Mesendoderm (in vitro differentiated cells): ENCODE data around the gene MYL3.

ENCODE experiments used
- DNase-seq: peaks from one replicate; pipeline ENCODE4 v3.0.0; 2013
- H2AK5ac ChIP-seq: 2 replicates; pipeline ENCODE4 v1.6.1; 2013; ENCODE audit warnings: low read length, inconsistent platforms
- H2BK120ac ChIP-seq: 2 replicates; pipeline ENCODE4 v1.6.1; 2013; ENCODE audit warnings: low read depth, mild to moderate bottlenecking, low read length, moderate library complexity, mixed read lengths
- H2BK15ac ChIP-seq: replicated peaks from 2 replicates; pipeline ENCODE4 v1.6.1; 2013; ENCODE audit warnings: low read depth, mild to moderate bottlenecking, moderate library complexity
- H2BK5ac ChIP-seq: 2 replicates; pipeline ENCODE4 v1.6.1; 2013; ENCODE audit warnings: low read length, inconsistent platforms
- H3K18ac ChIP-seq: 2 replicates; pipeline ENCODE4 v1.6.1; 2013; ENCODE audit warnings: mild to moderate bottlenecking, low read length, mixed read lengths
- H3K23ac ChIP-seq: one replicate; pipeline ENCODE4 v1.6.1; 2013; ENCODE audit warnings: low read length
- H3K27ac ChIP-seq: 2 replicates; pipeline ENCODE4 v1.5.1; 2013; ENCODE audit warnings: low read depth, mild to moderate bottlenecking, inconsistent platforms, low read length, moderate library complexity
- H3K27me3 ChIP-seq: 2 replicates; pipeline ENCODE4 v1.6.1; 2013; ENCODE audit warnings: low read length, control low read depth, mild to moderate bottlenecking, inconsistent platforms; ENCODE audit not compliant: insufficient read depth, poor library complexity
- H3K36me3 ChIP-seq: 2 replicates; pipeline ENCODE4 v1.6.1; 2013; ENCODE audit warnings: low read length, inconsistent platforms; ENCODE audit not compliant: control insufficient read depth, insufficient read depth
- H3K4ac ChIP-seq: one replicate; pipeline ENCODE4 v1.6.1; 2013; ENCODE audit warnings: low read depth, mild to moderate bottlenecking, low read length, moderate library complexity
- H3K4me1 ChIP-seq: 2 replicates; pipeline ENCODE4 v1.6.1; 2013; ENCODE audit warnings: low read depth, low read length, inconsistent platforms; ENCODE audit not compliant: control insufficient read depth
- H3K4me2 ChIP-seq: 2 replicates; pipeline ENCODE4 v1.6.1; 2013; ENCODE audit warnings: low read length
- H3K4me3 ChIP-seq: 2 replicates; pipeline ENCODE4 v1.5.1; 2013; ENCODE audit warnings: mild to moderate bottlenecking, low read length
- H3K56ac ChIP-seq: one replicate; pipeline ENCODE4 v1.6.1; 2013; ENCODE audit warnings: low read length
- H3K79me1 ChIP-seq: 2 replicates; pipeline ENCODE4 v1.6.1; 2013; ENCODE audit warnings: low read length, inconsistent platforms
- H3K79me2 ChIP-seq: 2 replicates; pipeline ENCODE4 v1.6.1; 2013; ENCODE audit warnings: mild to moderate bottlenecking, low read length; ENCODE audit not compliant: control insufficient read depth, insufficient read depth
- H3K9ac ChIP-seq: 2 replicates; pipeline ENCODE4 v1.6.1; 2013; ENCODE audit warnings: low read length, inconsistent platforms
- H4K5ac ChIP-seq: one replicate; pipeline ENCODE4 v1.6.1; 2013; ENCODE audit warnings: low read length
- H4K8ac ChIP-seq: one replicate; pipeline ENCODE4 v1.6.1; 2013; ENCODE audit warnings: low read depth, mild to moderate bottlenecking, control low read depth, low read length, moderate library complexity
- WGBS: extraction: QIAGEN DNeasy Blood & Tissue Kit; methylation state at CpG from one replicate; pipeline ENCODE4 v1.1.7; 2013; ENCODE audit warnings: low lambda C conversion rate, missing lambda C conversion rate; ENCODE audit not compliant: insufficient coverage; ENCODE audit errors: extremely low coverage; 5-methylcytosine and 5-hydroxymethylcytosine counted together

The MYL3 gene

GRCh38 chr3:46848271-46849044 is 14.8 kb downstream of the MYL3 start:
- WGBS = no CpG with 5 or more reads among the region's 12 CpGs
- Histone ChIP-seq H2BK120ac (no peak overlapping the region), H3K23ac (no peak overlapping the region), H2BK15ac (no peak overlapping the region), H2BK5ac (no peak overlapping the region), H3K4me2 (no peak overlapping the region), H3K79me1 (no peaks in the 10 kb centered on the region), H3K27ac (no peak overlapping the region), H3K36me3 (no peaks in the 10 kb centered on the region), H3K56ac (no peak overlapping the region), H4K8ac (no peak overlapping the region), H4K5ac (no peak overlapping the region), H2AK5ac (no peak overlapping the region), H3K27me3 (no peaks in the 10 kb centered on the region), H3K4me3 (no peak overlapping the region), H3K9ac (no peak overlapping the region), H3K79me2 (no peaks in the 10 kb centered on the region), H3K4me1 (peaks cover 7% of the 10 kb centered on the region), H3K4ac (no peak overlapping the region), H3K18ac (no peak overlapping the region)
- peak; percentile 93 for DNase-seq

GRCh38 chr3:46847744-46848143 is 15.5 kb downstream of the MYL3 start:
- no peak overlapping the region for H4K8ac ChIP-seq
- H3K79me1 ChIP-seq = no peaks in the 10 kb centered on the region
- no peak overlapping the region for H3K27ac ChIP-seq
- no peak overlapping the region for H4K5ac ChIP-seq
- no peaks in the 10 kb centered on the region for H3K79me2 ChIP-seq
- H3K23ac ChIP-seq = no peak overlapping the region
- no peak overlapping the region for H3K18ac ChIP-seq
- peak overlapping the region; percentile 26 for H3K56ac ChIP-seq
- H3K27me3 ChIP-seq = no peaks in the 10 kb centered on the region
- no peak overlapping the region for H2BK15ac ChIP-seq
- WGBS = no CpG with 5 or more reads among the region's 5 CpGs
- no peak overlapping the region for H2BK5ac ChIP-seq
- H3K4ac ChIP-seq = no peak overlapping the region
- no peaks in the 10 kb centered on the region for H3K36me3 ChIP-seq
- H2AK5ac ChIP-seq = no peak overlapping the region
- DNase-seq = no peak
- H3K9ac ChIP-seq = no peak overlapping the region
- H2BK120ac ChIP-seq = no peak overlapping the region
- peaks cover 7% of the 10 kb centered on the region for H3K4me1 ChIP-seq
- no peak overlapping the region for H3K4me2 ChIP-seq
- no peak overlapping the region for H3K4me3 ChIP-seq

- H3K27ac ChIP-seq = no peak overlapping the region
- no peak overlapping the region for H2BK5ac ChIP-seq
- peak overlapping the region; percentile 84 for H3K4ac ChIP-seq
- DNase-seq = no peak
- H4K5ac ChIP-seq = no peak overlapping the region
- no peak overlapping the region for H3K9ac ChIP-seq
- H3K27me3 ChIP-seq = no peaks in the 10 kb centered on the region
- peak overlapping the region; percentile 75 for H3K56ac ChIP-seq
- H2BK120ac ChIP-seq = no peak overlapping the region
- no peaks in the 10 kb centered on the region for H3K79me2 ChIP-seq
- no peak overlapping the region for H3K4me3 ChIP-seq
- H2BK15ac ChIP-seq = no peak overlapping the region
- no CpG with 5 or more reads among the region's 9 CpGs for WGBS
- H3K79me1 ChIP-seq = no peaks in the 10 kb centered on the region
- peak overlapping the region; percentile 56 for H2AK5ac ChIP-seq
- H4K8ac ChIP-seq = no peak overlapping the region
- H3K4me2 ChIP-seq = no peak overlapping the region
- peaks cover 7% of the 10 kb centered on the region for H3K4me1 ChIP-seq
- no peak overlapping the region for H3K23ac ChIP-seq
- H3K36me3 ChIP-seq = no peaks in the 10 kb centered on the region
- H3K18ac ChIP-seq = peak overlapping the region; percentile 70
These were observed 16.4 kb downstream of the MYL3 start for GRCh38 chr3:46846624-46847542.

GRCh38 chr3:46845860-46846623 is 17.2 kb downstream of the MYL3 start:
- H3K27ac ChIP-seq = peak overlapping the region; percentile 84
- DNase-seq = peak; percentile 95
- no peak overlapping the region for H3K4me3 ChIP-seq
- peak overlapping the region; percentile 42 for H3K4me2 ChIP-seq
- no peak overlapping the region for H4K5ac ChIP-seq
- H3K27me3 ChIP-seq = no peaks in the 10 kb centered on the region
- H3K79me2 ChIP-seq = no peaks in the 10 kb centered on the region
- H4K8ac ChIP-seq = peak overlapping the region; percentile 43
- peak overlapping the region; percentile 70 for H3K9ac ChIP-seq
- no peaks in the 10 kb centered on the region for H3K79me1 ChIP-seq
- H2BK120ac ChIP-seq = no peak overlapping the region
- H3K36me3 ChIP-seq = no peaks in the 10 kb centered on the region
- peak overlapping the region; percentile 66 for H2BK5ac ChIP-seq
- H3K56ac ChIP-seq = peak overlapping the region; percentile 86
- H3K18ac ChIP-seq = peak overlapping the region; percentile 77
- no peak overlapping the region for H3K23ac ChIP-seq
- peak overlapping the region; percentile 90 for H3K4ac ChIP-seq
- H3K4me1 ChIP-seq = peaks cover 7% of the 10 kb centered on the region
- WGBS = no CpG with 5 or more reads among the region's 53 CpGs
- H2BK15ac ChIP-seq = no peak overlapping the region
- no peak overlapping the region for H2AK5ac ChIP-seq

- no peaks in the 10 kb centered on the region for H3K27me3 ChIP-seq
- no peak overlapping the region for H4K5ac ChIP-seq
- H3K36me3 ChIP-seq = no peaks in the 10 kb centered on the region
- peak overlapping the region; percentile 70 for H3K9ac ChIP-seq
- H3K56ac ChIP-seq = peak overlapping the region; percentile 86
- no peak overlapping the region for H2AK5ac ChIP-seq
- H3K79me2 ChIP-seq = no peaks in the 10 kb centered on the region
- H2BK120ac ChIP-seq = no peak overlapping the region
- peak overlapping the region; percentile 66 for H2BK5ac ChIP-seq
- H3K4ac ChIP-seq = peak overlapping the region; percentile 90
- no peak overlapping the region for H2BK15ac ChIP-seq
- H4K8ac ChIP-seq = peak overlapping the region; percentile 43
- H3K18ac ChIP-seq = peak overlapping the region; percentile 77
- peak overlapping the region; percentile 84 for H3K27ac ChIP-seq
- no peaks in the 10 kb centered on the region for H3K79me1 ChIP-seq
- WGBS = no CpG with 5 or more reads among the region's 23 CpGs
- DNase-seq = peak; percentile 92
- H3K23ac ChIP-seq = no peak overlapping the region
- no peak overlapping the region for H3K4me3 ChIP-seq
- peak overlapping the region; percentile 42 for H3K4me2 ChIP-seq
- peaks cover 7% of the 10 kb centered on the region for H3K4me1 ChIP-seq
These were observed 17.8 kb downstream of the MYL3 start for GRCh38 chr3:46845397-46845859.
